PC-3 (cell line): ENCODE data around the gene OR10A7. TPM values are rescaled to one million over a fixed set of nuclear protein-coding genes. Genes with fewer than 3 reads are reported as not detected.

Source experiments
- ATAC-seq: fragments of 200-7000 bp; cut with Tn5 transposase; 2 replicates; pipeline ENCODE4 v1.9.1; 2020; ENCODE audit warnings: mild to moderate bottlenecking, moderate library complexity
- BruUV-seq: library from RNA; stranded (reverse); fragments of 400-500 nt; replicated peaks from 2 replicates; lab custom pipeline; 2021; lab: Mats Ljungman, UMichigan
- CTCF ChIA-PET: fragments of 300-600 bp; sonication (Branson Sonifier 250); formaldehyde crosslinking; loops from one replicate; lab custom pipeline; 2022; ENCODE audit warnings: antibody characterized with exemption; lab: Charles Lee
- POLR2A ChIA-PET: fragments of 300-600 bp; sonication (Branson Sonifier 250); formaldehyde crosslinking; loops from one replicate; lab custom pipeline; 2022; ENCODE audit warnings: antibody characterized with exemption; ENCODE audit not compliant: unreplicated experiment; lab: Charles Lee
- DNase-seq: peaks from one replicate; pipeline ENCODE4 v3.0.0-alpha.2; 2015
- H2AFZ ChIP-seq: fragments of 300-600 bp; sonication (generic); 2 replicates; pipeline ENCODE4 v1.6.0; 2016; ENCODE audit warnings: antibody characterized with exemption, low read length
- H3F3A ChIP-seq: fragments of 300-600 bp; sonication (generic); one replicate; pipeline ENCODE4 v1.6.0; 2017; ENCODE audit warnings: antibody characterized with exemption, low read length, control low read depth, mild to moderate bottlenecking; ENCODE audit not compliant: unreplicated experiment
- H3K27ac ChIP-seq: fragments of 300-600 bp; sonication (generic); 2 replicates; pipeline ENCODE4 v1.5.1; 2016; ENCODE audit warnings: mild to moderate bottlenecking, low read length
- H3K27me3 ChIP-seq: fragments of 300-600 bp; sonication (generic); 2 replicates; pipeline ENCODE4 v1.6.1; 2016; ENCODE audit warnings: low read length, mixed read lengths
- H3K36me3 ChIP-seq: fragments of 300-600 bp; sonication (generic); 2 replicates; pipeline ENCODE4 v1.6.1; 2016; ENCODE audit warnings: low read depth, mixed run types, low read length, mixed read lengths
- H3K4me1 ChIP-seq: fragments of 300-600 bp; sonication (generic); 2 replicates; pipeline ENCODE4 v1.5.1; 2016; ENCODE audit warnings: low read length; ENCODE audit not compliant: insufficient read depth
- H3K4me2 ChIP-seq: fragments of 300-600 bp; sonication (generic); 2 replicates; pipeline ENCODE4 v1.6.0; 2016; ENCODE audit warnings: low read length
- H3K4me3 ChIP-seq: fragments of 300-600 bp; sonication (generic); 2 replicates; pipeline ENCODE4 v1.5.1; 2016; ENCODE audit warnings: mild to moderate bottlenecking, low read length, mixed read lengths
- H3K79me2 ChIP-seq: fragments of 300-600 bp; sonication (generic); 2 replicates; pipeline ENCODE4 v1.6.1; 2017; ENCODE audit warnings: low read length, mixed read lengths
- H3K9ac ChIP-seq: fragments of 300-600 bp; sonication (generic); 2 replicates; pipeline ENCODE4 v1.6.0; 2016; ENCODE audit warnings: mild to moderate bottlenecking, low read length
- H3K9me2 ChIP-seq: fragments of 300-600 bp; sonication (generic); replicated peaks from 2 replicates; pipeline ENCODE4 v1.6.1; 2016; ENCODE audit warnings: mixed run types, low read length, mixed read lengths
- H3K9me3 ChIP-seq: fragments of 300-600 bp; sonication (generic); 2 replicates; pipeline ENCODE4 v1.6.1; 2016; ENCODE audit warnings: low read length, mixed read lengths
- H4K20me1 ChIP-seq: fragments of 300-600 bp; sonication (generic); 2 replicates; pipeline ENCODE4 v1.6.1; 2016; ENCODE audit warnings: low read length, mixed read lengths
- CTCF ChIP-seq: fragments of 300-600 bp; sonication (generic); conservative IDR thresholded peaks from 2 replicates; pipeline ENCODE4 v1.5.1; 2017; ENCODE audit warnings: antibody characterized with exemption, low read depth, mild to moderate bottlenecking, low read length
- EZH2 ChIP-seq: fragments of 300-600 bp; sonication (generic); IDR thresholded peaks from one replicate; pipeline ENCODE4 v1.6.1; 2017; ENCODE audit warnings: antibody characterized with exemption, mild to moderate bottlenecking, low read length; ENCODE audit not compliant: unreplicated experiment
- EZH2phosphoT487 ChIP-seq: fragments of 300-600 bp; sonication (generic); IDR thresholded peaks from 2 replicates; pipeline ENCODE4 v1.6.1; 2018; ENCODE audit warnings: mild to moderate bottlenecking, antibody characterized with exemption, low read length, borderline replicate concordance
- intact Hi-C: fragments of 100-400 bp; cut with micrococcal nuclease; formaldehyde crosslinking; loops from 2 replicates; pipeline ENCODE4 v1.9.0; 2023
- total RNA-seq: library from RNA; depleted of rRNA; stranded (reverse); fragments of >200 nt; gene quantifications from 2 replicates; pipeline ENCODE4 v1.2.3, GENCODE V29; 2014; rRNA removed

The OR10A7 gene
- total RNA-seq, 1 experiment from 2014 or later: not detected

- Histone ChIP-seq H4K20me1 (no peaks in the 10 kb centered on the region), H3K4me1 (no peaks in the 10 kb centered on the region), H3K4me2 (no peak overlapping the region), H2AFZ (no peak overlapping the region), H3K27me3 (peaks cover 23% of the 10 kb centered on the region; the same call in 1 of the 2 replicates), H3F3A (no peaks in the 10 kb centered on the region), H3K9me2 (no peaks in the 10 kb centered on the region), H3K4me3 (no peak overlapping the region), H3K79me2 (no peaks in the 10 kb centered on the region), H3K9ac (no peak overlapping the region), H3K27ac (no peak overlapping the region), H3K9me3 (no peaks in the 10 kb centered on the region), H3K36me3 (no peaks in the 10 kb centered on the region)
- DNase-seq (no peak), ATAC-seq (no peak)
- no TSS peak for BruUV-seq
- CTCF ChIA-PET: no interaction called here
- TF ChIP-seq EZH2 (no peak), CTCF (no peak), EZH2phosphoT487 (no peak)
- POLR2A ChIA-PET: no interaction called here
- intact Hi-C loops: no loop called here
Observed at GRCh38 chr12:55258303-55258702, 37.5 kb downstream of the OR10A7 start.

Other genes starting within 250 kb of the OR10A7 start
- gene TESPA1, start 236.3 kb upstream of the OR10A7 start, total RNA-seq: not detected in 2 replicates
- gene NEUROD4, start 201.1 kb upstream of the OR10A7 start, total RNA-seq: not detected in 2 replicates
- gene OR9K2, start 94.6 kb upstream of the OR10A7 start, total RNA-seq: not detected in 2 replicates
- not detected in 2 replicates for gene OR6C74, start 23.6 kb downstream of the OR10A7 start, total RNA-seq
- gene OR6C6, start 75.5 kb downstream of the OR10A7 start, total RNA-seq: not detected in 2 replicates
- gene OR6C1, start 93.3 kb downstream of the OR10A7 start, total RNA-seq: not detected in 2 replicates
- gene OR6C3, start 109.7 kb downstream of the OR10A7 start, total RNA-seq: not detected in 2 replicates
- gene OR6C75, start 141.9 kb downstream of the OR10A7 start, total RNA-seq: not detected in 2 replicates
- not detected in 2 replicates for gene OR6C65, start 179.5 kb downstream of the OR10A7 start, total RNA-seq
- not detected in 2 replicates for gene OR6C76, start 205.2 kb downstream of the OR10A7 start, total RNA-seq
- gene OR6C2, start 223.1 kb downstream of the OR10A7 start, total RNA-seq: not detected in 2 replicates
- not detected in 2 replicates for gene OR6C70, start 249.1 kb downstream of the OR10A7 start, total RNA-seq